HEK293 (cell line): ENCODE measurements around the gene TMED7.

Source experiments
- GLIS1 ChIP-seq: fragments of 450-650 bp; formaldehyde crosslinking; IDR thresholded peaks from 2 replicates; pipeline ENCODE4 v1.5.1; 2016; ENCODE audit warnings: missing biosample characterization, missing genetic modification characterization
- IKZF3 ChIP-seq: fragments of 450-650 bp; IDR thresholded peaks from 2 replicates; pipeline ENCODE4 v1.5.0; 2018; ENCODE audit warnings: missing biosample characterization, mild to moderate bottlenecking, missing genetic modification characterization, moderate library complexity
- KLF9 ChIP-seq: fragments of 450-650 bp; formaldehyde crosslinking; IDR thresholded peaks from 2 replicates; pipeline ENCODE4 v1.5.1; 2016; ENCODE audit warnings: missing biosample characterization, missing genetic modification characterization, low read depth
- SCRT1 ChIP-seq: fragments of 450-650 bp; formaldehyde crosslinking; IDR thresholded peaks from 2 replicates; pipeline ENCODE4 v1.5.1; 2016; ENCODE audit warnings: missing biosample characterization, missing genetic modification characterization, borderline replicate concordance
- SCRT2 ChIP-seq: fragments of 450-650 bp; formaldehyde crosslinking; IDR thresholded peaks from 2 replicates; pipeline ENCODE4 v1.5.1; 2016; ENCODE audit warnings: missing biosample characterization, missing genetic modification characterization
- SP3 ChIP-seq: fragments of 450-650 bp; formaldehyde crosslinking; IDR thresholded peaks from 2 replicates; pipeline ENCODE4 v1.5.1; 2016; ENCODE audit warnings: missing biosample characterization, missing genetic modification characterization
- TRIM28 ChIP-seq: IDR thresholded peaks from 2 replicates; pipeline ENCODE4 v1.6.1; 2011; ENCODE audit warnings: low read length, control low read depth, borderline replicate concordance
- ZEB2 ChIP-seq: fragments of 450-650 bp; formaldehyde crosslinking; IDR thresholded peaks from 2 replicates; pipeline ENCODE4 v1.5.1; 2016; ENCODE audit warnings: missing biosample characterization, missing genetic modification characterization
- ZIC2 ChIP-seq: fragments of 450-650 bp; formaldehyde crosslinking; IDR thresholded peaks from 2 replicates; pipeline ENCODE4 v1.5.1; 2016; ENCODE audit warnings: missing biosample characterization, missing genetic modification characterization
- ZNF112 ChIP-seq: fragments of 450-650 bp; formaldehyde crosslinking; IDR thresholded peaks from 2 replicates; pipeline ENCODE4 v1.5.0; 2017; ENCODE audit warnings: missing biosample characterization, missing genetic modification characterization
- ZNF169 ChIP-seq: fragments of 450-650 bp; formaldehyde crosslinking; IDR thresholded peaks from 2 replicates; pipeline ENCODE4 v1.5.1; 2016; ENCODE audit warnings: missing biosample characterization, missing genetic modification characterization
- ZNF324 ChIP-seq: fragments of 450-650 bp; formaldehyde crosslinking; IDR thresholded peaks from 2 replicates; pipeline ENCODE4 v1.5.1; 2016; ENCODE audit warnings: missing biosample characterization, missing genetic modification characterization
- ZNF335 ChIP-seq: fragments of 450-650 bp; formaldehyde crosslinking; conservative IDR thresholded peaks from 2 replicates; pipeline ENCODE4 v1.5.1; 2016; ENCODE audit warnings: missing biosample characterization, missing genetic modification characterization
- ZNF341 ChIP-seq: fragments of 450-650 bp; formaldehyde crosslinking; IDR thresholded peaks from 2 replicates; pipeline ENCODE4; 2016; ENCODE audit warnings: low read depth, missing biosample characterization, missing genetic modification characterization
- ZNF354C ChIP-seq: fragments of 450-650 bp; formaldehyde crosslinking; IDR thresholded peaks from 2 replicates; pipeline ENCODE4 v1.5.1; 2016; ENCODE audit warnings: missing biosample characterization, missing genetic modification characterization, low read depth, borderline replicate concordance
- ZNF394 ChIP-seq: fragments of 450-650 bp; formaldehyde crosslinking; IDR thresholded peaks from 2 replicates; pipeline ENCODE4 v1.5.1; 2016; ENCODE audit warnings: missing biosample characterization, missing genetic modification characterization, mild to moderate bottlenecking, moderate library complexity, borderline replicate concordance
- ZNF501 ChIP-seq: fragments of 450-650 bp; formaldehyde crosslinking; IDR thresholded peaks from 2 replicates; pipeline ENCODE4 v1.5.1; 2016; ENCODE audit warnings: missing biosample characterization, missing genetic modification characterization
- ZNF521 ChIP-seq: fragments of 450-650 bp; formaldehyde crosslinking; IDR thresholded peaks from 2 replicates; pipeline ENCODE4 v1.5.1; 2017; ENCODE audit warnings: missing biosample characterization, mild to moderate bottlenecking, missing genetic modification characterization
- ZNF561 ChIP-seq: fragments of 450-650 bp; IDR thresholded peaks from 2 replicates; pipeline ENCODE4 v1.5.1; 2018; ENCODE audit warnings: missing biosample characterization, missing genetic modification characterization, borderline replicate concordance
- ZNF660 ChIP-seq: fragments of 450-650 bp; IDR thresholded peaks from 2 replicates; pipeline ENCODE4 v1.5.1; 2018; ENCODE audit warnings: missing biosample characterization, mild to moderate bottlenecking, missing genetic modification characterization
- ZNF707 ChIP-seq: fragments of 450-650 bp; formaldehyde crosslinking; IDR thresholded peaks from 2 replicates; pipeline ENCODE4 v1.5.1; 2016; ENCODE audit warnings: missing biosample characterization, missing genetic modification characterization
- ZNF843 ChIP-seq: fragments of 450-650 bp; formaldehyde crosslinking; IDR thresholded peaks from 2 replicates; pipeline ENCODE4 v1.5.1; 2016; ENCODE audit warnings: missing biosample characterization, missing genetic modification characterization
- TF ChIP-seq, protein P1 (sequence below): fragments of 450-650 bp; formaldehyde crosslinking; IDR thresholded peaks from 2 replicates; pipeline ENCODE4 v1.5.1; 2017; ENCODE audit warnings: missing biosample characterization, missing genetic modification characterization
- TF ChIP-seq, protein P2 (sequence below): fragments of 450-650 bp; formaldehyde crosslinking; IDR thresholded peaks from 2 replicates; pipeline ENCODE4 v1.5.1; 2016; ENCODE audit warnings: missing biosample characterization, missing genetic modification characterization
- TF ChIP-seq, protein P3 (sequence below): fragments of 450-650 bp; formaldehyde crosslinking; IDR thresholded peaks from 2 replicates; pipeline ENCODE4 v1.5.1; 2016; ENCODE audit warnings: missing biosample characterization, missing genetic modification characterization
- TF ChIP-seq, protein P4 (sequence below): fragments of 450-650 bp; formaldehyde crosslinking; IDR thresholded peaks from 2 replicates; pipeline ENCODE4 v1.5.1; 2017; ENCODE audit warnings: missing biosample characterization, missing genetic modification characterization
- TF ChIP-seq, protein P5 (sequence below): fragments of 450-650 bp; formaldehyde crosslinking; optimal IDR thresholded peaks from 2 replicates; pipeline ENCODE3; 2016; ENCODE audit warnings: missing biosample characterization, mild to moderate bottlenecking, missing genetic modification characterization

Gene TMED7

DNA sequence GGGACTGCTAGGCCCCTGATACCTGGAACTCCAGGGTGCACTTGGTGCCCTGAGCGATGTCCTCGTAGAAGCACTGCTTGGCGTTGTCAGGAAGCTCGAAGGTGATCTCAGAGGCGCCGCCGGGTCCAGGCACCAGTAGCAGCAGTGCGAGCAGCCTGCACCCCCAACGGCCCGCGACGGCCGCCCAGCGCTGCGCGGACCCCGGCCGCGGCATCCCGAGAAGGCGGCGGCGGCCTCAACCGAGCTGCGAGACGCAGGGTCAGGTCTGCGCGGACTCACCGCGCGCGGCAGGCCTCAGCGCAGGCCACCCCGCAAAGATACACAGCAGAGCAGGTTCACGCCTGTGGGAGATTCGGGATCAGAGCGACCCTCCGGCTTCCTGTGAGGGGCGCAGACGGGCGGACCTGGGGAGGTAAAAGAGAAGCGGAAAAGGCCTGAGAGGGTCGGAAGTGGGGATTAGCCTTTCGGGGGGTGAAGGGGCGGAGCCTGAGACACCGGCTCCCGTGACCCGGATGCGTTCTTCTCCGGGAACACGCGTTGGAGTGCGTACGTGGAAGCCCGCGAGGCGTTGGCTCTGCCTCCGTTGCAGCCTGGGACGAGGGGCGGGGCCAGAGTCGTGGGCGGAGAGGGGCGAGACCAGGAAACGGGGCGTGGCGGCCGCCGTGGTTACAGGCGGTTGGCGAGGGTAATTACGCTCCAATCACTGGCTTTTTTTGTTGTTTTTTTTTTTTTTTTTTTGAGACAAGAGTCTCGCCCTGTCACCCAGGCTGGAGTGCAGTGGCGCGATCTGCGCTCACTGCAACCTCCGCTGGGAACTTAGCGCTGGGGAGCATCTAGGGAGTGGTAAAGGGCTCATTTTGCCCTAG lies at the start of gene TMED7 (continued):
- TF ChIP-seq, protein P1, sequence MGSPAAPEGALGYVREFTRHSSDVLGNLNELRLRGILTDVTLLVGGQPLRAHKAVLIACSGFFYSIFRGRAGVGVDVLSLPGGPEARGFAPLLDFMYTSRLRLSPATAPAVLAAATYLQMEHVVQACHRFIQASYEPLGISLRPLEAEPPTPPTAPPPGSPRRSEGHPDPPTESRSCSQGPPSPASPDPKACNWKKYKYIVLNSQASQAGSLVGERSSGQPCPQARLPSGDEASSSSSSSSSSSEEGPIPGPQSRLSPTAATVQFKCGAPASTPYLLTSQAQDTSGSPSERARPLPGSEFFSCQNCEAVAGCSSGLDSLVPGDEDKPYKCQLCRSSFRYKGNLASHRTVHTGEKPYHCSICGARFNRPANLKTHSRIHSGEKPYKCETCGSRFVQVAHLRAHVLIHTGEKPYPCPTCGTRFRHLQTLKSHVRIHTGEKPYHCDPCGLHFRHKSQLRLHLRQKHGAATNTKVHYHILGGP, result no peak
- TF ChIP-seq, protein P2, sequence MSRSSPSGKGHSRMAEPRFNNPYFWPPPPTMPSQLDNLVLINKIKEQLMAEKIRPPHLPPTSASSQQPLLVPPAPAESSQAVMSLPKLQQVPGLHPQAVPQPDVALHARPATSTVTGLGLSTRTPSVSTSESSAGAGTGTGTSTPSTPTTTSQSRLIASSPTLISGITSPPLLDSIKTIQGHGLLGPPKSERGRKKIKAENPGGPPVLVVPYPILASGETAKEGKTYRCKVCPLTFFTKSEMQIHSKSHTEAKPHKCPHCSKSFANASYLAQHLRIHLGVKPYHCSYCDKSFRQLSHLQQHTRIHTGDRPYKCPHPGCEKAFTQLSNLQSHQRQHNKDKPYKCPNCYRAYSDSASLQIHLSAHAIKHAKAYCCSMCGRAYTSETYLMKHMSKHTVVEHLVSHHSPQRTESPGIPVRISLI (tag by site-specific recombination), result peak; percentile 100
- TF ChIP-seq ZNF394 (tag by site-specific recombination) (peak; percentile 65; the same call in 1 of the 2 replicates), ZNF335 (tag by site-specific recombination) (peak; percentile 88), ZNF354C (tag by site-specific recombination) (no peak), ZNF660 (tag by site-specific recombination) (peak; percentile 73), ZNF169 (no peak), GLIS1 (tag by site-specific recombination) (peak; percentile 82), ZNF707 (tag by site-specific recombination) (no peak), ZNF501 (peak; percentile 45; the same call in 1 of the 2 replicates), ZNF521 (no peak), ZIC2 (tag by site-specific recombination) (peak; percentile 32; the same call in 1 of the 2 replicates), ZNF341 (tag by site-specific recombination) (no peak; the same call in 1 of the 2 replicates), ZEB2 (peak; percentile 90; the same call in 1 of the 2 replicates), KLF9 (peak; percentile 95), SP3 (peak; percentile 98), ZNF843 (tag by site-specific recombination) (no peak), SCRT1 (tag by site-specific recombination) (peak; percentile 70; the same call in 1 of the 2 replicates), TRIM28 (no peak; the same call in 1 of the 2 replicates), SCRT2 (tag by site-specific recombination) (peak; percentile 49; the same call in 1 of the 2 replicates), ZNF112 (tag by site-specific recombination) (no peak), ZNF324 (peak; percentile 41; the same call in 1 of the 2 replicates), ZNF561 (tag by site-specific recombination) (no peak; the same call in 1 of the 2 replicates), IKZF3 (tag by site-specific recombination) (0 out of 2 replicates have a peak, but pooled peaks have one; percentile 35)
- TF ChIP-seq, protein P3, sequence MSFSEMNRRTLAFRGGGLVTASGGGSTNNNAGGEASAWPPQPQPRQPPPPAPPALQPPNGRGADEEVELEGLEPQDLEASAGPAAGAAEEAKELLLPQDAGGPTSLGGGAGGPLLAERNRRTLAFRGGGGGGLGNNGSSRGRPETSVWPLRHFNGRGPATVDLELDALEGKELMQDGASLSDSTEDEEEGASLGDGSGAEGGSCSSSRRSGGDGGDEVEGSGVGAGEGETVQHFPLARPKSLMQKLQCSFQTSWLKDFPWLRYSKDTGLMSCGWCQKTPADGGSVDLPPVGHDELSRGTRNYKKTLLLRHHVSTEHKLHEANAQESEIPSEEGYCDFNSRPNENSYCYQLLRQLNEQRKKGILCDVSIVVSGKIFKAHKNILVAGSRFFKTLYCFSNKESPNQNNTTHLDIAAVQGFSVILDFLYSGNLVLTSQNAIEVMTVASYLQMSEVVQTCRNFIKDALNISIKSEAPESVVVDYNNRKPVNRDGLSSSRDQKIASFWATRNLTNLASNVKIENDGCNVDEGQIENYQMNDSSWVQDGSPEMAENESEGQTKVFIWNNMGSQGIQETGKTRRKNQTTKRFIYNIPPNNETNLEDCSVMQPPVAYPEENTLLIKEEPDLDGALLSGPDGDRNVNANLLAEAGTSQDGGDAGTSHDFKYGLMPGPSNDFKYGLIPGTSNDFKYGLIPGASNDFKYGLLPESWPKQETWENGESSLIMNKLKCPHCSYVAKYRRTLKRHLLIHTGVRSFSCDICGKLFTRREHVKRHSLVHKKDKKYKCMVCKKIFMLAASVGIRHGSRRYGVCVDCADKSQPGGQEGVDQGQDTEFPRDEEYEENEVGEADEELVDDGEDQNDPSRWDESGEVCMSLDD (tag by site-specific recombination), result peak; percentile 86
- TF ChIP-seq, protein P4, sequence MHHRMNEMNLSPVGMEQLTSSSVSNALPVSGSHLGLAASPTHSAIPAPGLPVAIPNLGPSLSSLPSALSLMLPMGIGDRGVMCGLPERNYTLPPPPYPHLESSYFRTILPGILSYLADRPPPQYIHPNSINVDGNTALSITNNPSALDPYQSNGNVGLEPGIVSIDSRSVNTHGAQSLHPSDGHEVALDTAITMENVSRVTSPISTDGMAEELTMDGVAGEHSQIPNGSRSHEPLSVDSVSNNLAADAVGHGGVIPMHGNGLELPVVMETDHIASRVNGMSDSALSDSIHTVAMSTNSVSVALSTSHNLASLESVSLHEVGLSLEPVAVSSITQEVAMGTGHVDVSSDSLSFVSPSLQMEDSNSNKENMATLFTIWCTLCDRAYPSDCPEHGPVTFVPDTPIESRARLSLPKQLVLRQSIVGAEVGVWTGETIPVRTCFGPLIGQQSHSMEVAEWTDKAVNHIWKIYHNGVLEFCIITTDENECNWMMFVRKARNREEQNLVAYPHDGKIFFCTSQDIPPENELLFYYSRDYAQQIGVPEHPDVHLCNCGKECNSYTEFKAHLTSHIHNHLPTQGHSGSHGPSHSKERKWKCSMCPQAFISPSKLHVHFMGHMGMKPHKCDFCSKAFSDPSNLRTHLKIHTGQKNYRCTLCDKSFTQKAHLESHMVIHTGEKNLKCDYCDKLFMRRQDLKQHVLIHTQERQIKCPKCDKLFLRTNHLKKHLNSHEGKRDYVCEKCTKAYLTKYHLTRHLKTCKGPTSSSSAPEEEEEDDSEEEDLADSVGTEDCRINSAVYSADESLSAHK, result 0 out of 2 replicates have a peak, but pooled peaks have one; percentile 9
- TF ChIP-seq, protein P5, sequence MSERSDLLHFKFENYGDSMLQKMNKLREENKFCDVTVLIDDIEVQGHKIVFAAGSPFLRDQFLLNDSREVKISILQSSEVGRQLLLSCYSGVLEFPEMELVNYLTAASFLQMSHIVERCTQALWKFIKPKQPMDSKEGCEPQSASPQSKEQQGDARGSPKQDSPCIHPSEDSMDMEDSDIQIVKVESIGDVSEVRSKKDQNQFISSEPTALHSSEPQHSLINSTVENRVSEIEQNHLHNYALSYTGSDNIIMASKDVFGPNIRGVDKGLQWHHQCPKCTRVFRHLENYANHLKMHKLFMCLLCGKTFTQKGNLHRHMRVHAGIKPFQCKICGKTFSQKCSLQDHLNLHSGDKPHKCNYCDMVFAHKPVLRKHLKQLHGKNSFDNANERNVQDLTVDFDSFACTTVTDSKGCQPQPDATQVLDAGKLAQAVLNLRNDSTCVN (tag by site-specific recombination), result peak; percentile 88
